Progenitor cell of endocrine pancreas (in vitro differentiated cells): Measurements from ENCODE around the gene TNIK. TPM values are rescaled to one million over a fixed set of nuclear protein-coding genes. Genes with fewer than 3 reads are reported as not detected.
"Not testable (repeated sequence)": the region's sequence is repeated elsewhere in the genome, so short reads cannot be mapped to it uniquely, and the experiment has no call there.

Experiments
- DNase-seq: peaks from one replicate; pipeline ENCODE4 v3.0.0; 2021; ENCODE audit warnings: low spot score; ENCODE audit not compliant: unreplicated experiment
- H3K27ac Mint-ChIP-seq: 2 replicates; pipeline ENCODE4 v1.8.0; 2021; ENCODE audit warnings: mild to moderate bottlenecking, moderate library complexity, mixed read lengths
- H3K27me3 Mint-ChIP-seq: 2 replicates; pipeline ENCODE4 v1.8.0; 2021; ENCODE audit warnings: mixed read lengths
- H3K36me3 Mint-ChIP-seq: 2 replicates; pipeline ENCODE4 v1.8.0; 2022; ENCODE audit warnings: mixed read lengths; ENCODE audit not compliant: insufficient read depth
- H3K4me1 Mint-ChIP-seq: 2 replicates; pipeline ENCODE4 v1.8.0; 2021; ENCODE audit warnings: low read depth, mixed read lengths
- H3K4me3 Mint-ChIP-seq: 2 replicates; pipeline ENCODE4 v1.8.0; 2021; ENCODE audit warnings: low read depth, mild to moderate bottlenecking, moderate library complexity, mixed read lengths
- H3K9me3 Mint-ChIP-seq: 2 replicates; pipeline ENCODE4 v1.8.0; 2021; ENCODE audit warnings: low read depth, mixed read lengths
- CTCF ChIP-seq: fragments of 200-600 bp; sonication (generic); IDR thresholded peaks from one replicate; pipeline ENCODE4 v1.5.0; 2021; ENCODE audit warnings: antibody characterized with exemption, mild to moderate bottlenecking; ENCODE audit not compliant: unreplicated experiment
- total RNA-seq: library from RNA; stranded (reverse); gene quantifications from 2 replicates; pipeline ENCODE4 v1.2.1, GENCODE V29; 2021

TNIK gene
- total RNA-seq, 1 donor from 2014 or later: 15.7 TPM

GRCh38 chr3:171245796-171246765, 214.1 kb downstream of the TNIK start:
- Mint-ChIP-seq H3K36me3 (no peaks in the 10 kb centered on the region), H3K4me1 (no peaks in the 10 kb centered on the region), H3K27ac (no peak overlapping the region), H3K9me3 (no peaks in the 10 kb centered on the region), H3K27me3 (no peaks in the 10 kb centered on the region), H3K4me3 (no peak overlapping the region)
- DNase-seq: no peak
- TF ChIP-seq CTCF: no peak

GRCh38 chr3:171242951-171243350, 217.3 kb downstream of the TNIK start:
- H3K27ac Mint-ChIP-seq: no peak overlapping the region
- no peak for TF ChIP-seq CTCF
- DNase-seq: no peak
- peaks cover 2% of the 10 kb centered on the region for H3K4me1 Mint-ChIP-seq
- no peak overlapping the region for H3K4me3 Mint-ChIP-seq
- no peaks in the 10 kb centered on the region for H3K9me3 Mint-ChIP-seq
- no peaks in the 10 kb centered on the region for H3K27me3 Mint-ChIP-seq
- H3K36me3 Mint-ChIP-seq: no peaks in the 10 kb centered on the region

- TF ChIP-seq CTCF: no peak
- H3K27ac Mint-ChIP-seq: no peak overlapping the region
- no peaks in the 10 kb centered on the region for H3K9me3 Mint-ChIP-seq
- DNase-seq: no peak
- H3K4me3 Mint-ChIP-seq: no peak overlapping the region
- H3K36me3 Mint-ChIP-seq: no peaks in the 10 kb centered on the region
- H3K27me3 Mint-ChIP-seq: no peaks in the 10 kb centered on the region
- peaks cover 2% of the 10 kb centered on the region for H3K4me1 Mint-ChIP-seq
Observed at GRCh38 chr3:171242170-171242569, 218.0 kb downstream of the TNIK start.

GRCh38 chr3:171241655-171242054, 218.6 kb downstream of the TNIK start:
- not testable (repeated sequence) for H3K36me3 Mint-ChIP-seq, H3K27me3 Mint-ChIP-seq, H3K4me3 Mint-ChIP-seq, H3K4me1 Mint-ChIP-seq, H3K27ac Mint-ChIP-seq, DNase-seq, H3K9me3 Mint-ChIP-seq

- TF ChIP-seq CTCF: no peak
- no peak for DNase-seq
- Mint-ChIP-seq H3K4me3 (no peak overlapping the region), H3K27ac (no peak overlapping the region), H3K27me3 (no peaks in the 10 kb centered on the region), H3K36me3 (no peaks in the 10 kb centered on the region), H3K4me1 (peaks cover 2% of the 10 kb centered on the region), H3K9me3 (no peaks in the 10 kb centered on the region)
Observed at GRCh38 chr3:171240504-171240835, 219.7 kb downstream of the TNIK start.
